HG02798 (cell line): ENCODE data around the gene IRF2BPL.

Experiments
- ATAC-seq: cut with Tn5 transposase; IDR thresholded peaks from one replicate; pipeline ENCODE4 v1.9.1; 2021; ENCODE audit warnings: mild to moderate bottlenecking; ENCODE audit not compliant: unreplicated experiment, poor library complexity

IRF2BPL gene

DNA sequence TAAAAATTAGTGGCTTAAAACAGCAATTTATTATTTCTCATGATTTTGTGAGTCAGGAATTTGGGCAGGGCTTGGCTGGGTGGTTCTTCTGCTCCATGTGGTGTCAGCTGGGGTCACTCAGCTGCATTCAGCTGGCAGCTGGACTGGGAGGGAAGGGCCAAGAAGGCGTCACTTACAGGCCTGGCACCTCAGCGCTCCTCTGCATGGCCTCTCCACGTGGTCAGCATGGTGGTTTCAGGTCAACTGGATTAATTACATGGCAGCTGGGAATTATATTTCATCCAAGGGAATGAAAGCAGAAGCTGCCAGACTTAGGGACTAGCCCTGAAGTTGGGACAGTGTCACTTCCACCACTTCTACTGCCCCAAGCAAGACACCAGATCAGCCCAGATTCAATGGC lies 27.5 kb upstream of the IRF2BPL start:
- ATAC-seq, result no peak

DNA sequence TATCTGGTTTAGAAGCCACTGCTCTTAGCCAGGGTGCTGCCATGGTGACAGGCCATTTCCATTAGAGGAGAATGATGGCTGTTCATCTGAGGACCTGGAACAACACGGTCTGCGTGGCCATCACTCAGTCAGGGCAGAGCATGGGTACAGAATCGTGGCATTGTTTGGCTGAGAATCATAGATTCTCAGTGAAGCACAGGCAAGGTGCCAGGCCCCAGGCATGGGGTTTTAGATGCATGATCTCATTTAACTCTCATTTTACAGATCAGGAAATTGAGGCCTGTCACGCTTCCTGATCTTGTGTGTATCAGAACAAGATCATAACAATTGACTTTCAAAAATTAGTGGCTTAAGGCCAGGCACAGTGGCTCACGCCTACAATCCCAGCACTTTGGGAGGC lies 26.8 kb upstream of the IRF2BPL start:
- ATAC-seq, result no peak

DNA sequence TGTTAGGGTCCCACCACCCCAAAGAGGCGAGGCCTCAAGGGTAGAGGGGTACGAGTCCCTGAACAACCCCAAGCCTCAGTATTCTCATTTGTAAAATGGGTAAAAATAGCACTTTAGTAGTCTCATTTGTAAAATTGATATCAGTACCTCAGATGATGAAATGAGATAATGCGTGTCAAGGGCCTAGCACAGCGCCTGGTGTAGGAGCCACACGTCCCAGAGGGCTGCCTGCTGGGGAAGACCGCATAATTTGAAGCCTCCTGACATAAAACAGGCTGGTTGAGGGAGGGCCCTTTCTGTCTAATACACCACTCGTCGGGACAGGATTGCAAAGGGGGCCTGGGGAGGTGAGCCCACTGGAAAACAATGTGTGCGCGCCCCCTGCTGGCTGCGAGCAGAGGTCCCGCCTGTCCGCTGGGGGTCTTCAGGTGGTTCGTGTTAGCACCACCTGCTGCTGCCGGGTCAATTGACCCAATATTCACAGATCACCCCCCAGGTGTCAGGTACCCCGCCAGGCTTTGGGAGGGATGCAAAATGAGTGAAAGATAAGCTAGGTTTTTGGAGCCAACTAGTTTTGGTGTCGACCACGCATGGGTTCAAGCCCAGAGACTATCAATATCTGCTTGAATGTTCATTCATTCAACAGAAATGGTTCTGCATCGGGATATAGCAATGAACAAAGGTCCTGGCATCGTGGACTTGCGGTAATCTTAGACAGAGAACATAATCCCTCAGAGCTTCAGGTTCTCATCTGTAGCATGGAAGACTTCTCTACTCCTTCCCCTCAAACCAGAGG lies 24.7 kb upstream of the IRF2BPL start:
- no peak for ATAC-seq

GRCh38 chr14:77052281-77053044 lies 24.0 kb upstream of the IRF2BPL start:
- no peak for ATAC-seq

DNA sequence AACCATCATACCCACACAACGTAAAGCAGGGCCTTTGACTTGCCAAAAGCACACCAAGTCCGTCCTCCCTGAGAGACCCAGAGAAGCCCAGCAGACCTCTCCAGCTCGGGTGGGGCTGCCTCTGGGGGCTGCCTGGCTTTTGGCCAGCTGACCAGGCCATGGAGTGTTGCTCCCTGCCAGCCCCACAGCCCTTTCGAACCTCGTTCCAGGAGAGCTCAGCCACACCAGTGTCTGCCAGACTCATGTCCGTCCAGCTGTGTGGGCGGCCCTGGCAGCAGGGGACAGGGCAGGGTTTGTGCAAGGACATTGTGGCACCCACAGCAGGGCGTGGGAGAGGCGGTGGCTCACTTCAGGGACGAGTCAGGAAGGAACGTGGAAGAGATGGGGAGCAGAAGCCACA lies 22.6 kb upstream of the IRF2BPL start:
- ATAC-seq, result no peak

DNA sequence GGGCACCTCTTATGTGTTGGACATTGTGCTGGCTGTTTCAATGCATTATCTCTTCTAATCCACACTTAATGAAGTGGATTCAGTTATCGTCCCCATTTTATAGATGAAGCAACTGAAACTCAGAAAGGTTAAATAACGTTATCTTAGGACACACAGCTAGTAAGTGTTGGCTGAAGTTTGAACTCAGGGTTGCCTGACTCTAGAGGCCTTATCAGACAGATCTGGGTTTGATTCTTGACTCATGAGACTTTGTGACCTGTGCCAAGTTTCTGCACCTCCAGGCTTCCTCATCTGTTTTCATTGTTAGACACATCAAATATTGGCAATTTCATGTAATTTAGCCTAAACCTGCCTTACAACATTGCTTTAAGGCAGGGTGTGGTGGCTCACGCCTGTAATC lies 18.2 kb upstream of the IRF2BPL start:
- ATAC-seq, result no peak

DNA sequence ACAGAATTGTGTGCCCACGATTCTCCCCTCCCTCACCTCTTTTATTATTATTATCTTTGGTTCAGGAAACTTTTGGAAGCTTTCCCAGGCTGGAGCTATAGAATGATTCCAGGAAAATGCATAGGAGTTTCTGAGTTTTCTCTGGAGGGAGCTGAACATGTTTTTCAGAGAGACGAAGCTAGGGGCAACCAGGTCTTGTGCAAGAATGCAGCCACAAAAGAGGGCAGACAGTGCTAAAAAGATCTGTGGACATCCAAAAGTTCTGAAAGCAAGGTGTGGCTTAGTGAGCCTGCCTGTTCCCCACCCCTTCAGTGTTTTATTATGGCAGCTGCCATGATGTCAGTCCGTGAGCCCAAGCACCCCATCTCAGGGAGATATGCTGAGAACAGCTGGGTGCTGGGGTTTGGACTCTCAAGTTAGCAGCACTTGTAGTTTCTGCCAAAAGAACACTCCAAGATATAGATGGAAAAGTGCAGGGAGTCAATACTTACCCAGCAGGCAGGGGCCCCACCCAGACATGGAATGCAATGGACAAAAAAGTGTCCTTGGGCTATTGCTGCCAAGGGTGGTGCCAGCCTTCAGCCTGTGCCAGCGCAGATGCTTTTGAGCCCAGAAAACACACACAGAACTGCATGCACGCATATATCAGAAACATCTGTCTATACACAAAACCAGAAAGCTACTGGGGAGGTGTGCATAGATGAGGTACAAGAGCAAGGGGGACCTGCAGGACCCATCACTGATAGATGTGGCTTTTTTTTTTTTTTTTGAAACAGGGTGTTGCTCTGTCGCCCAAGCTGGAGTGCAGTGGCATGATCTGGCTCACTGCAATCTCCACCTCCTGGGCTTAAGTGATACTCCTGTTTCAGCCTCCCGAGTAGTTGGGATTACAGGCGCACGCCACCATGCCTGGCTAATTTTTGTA lies 17.0 kb upstream of the IRF2BPL start:
- no peak for ATAC-seq

DNA sequence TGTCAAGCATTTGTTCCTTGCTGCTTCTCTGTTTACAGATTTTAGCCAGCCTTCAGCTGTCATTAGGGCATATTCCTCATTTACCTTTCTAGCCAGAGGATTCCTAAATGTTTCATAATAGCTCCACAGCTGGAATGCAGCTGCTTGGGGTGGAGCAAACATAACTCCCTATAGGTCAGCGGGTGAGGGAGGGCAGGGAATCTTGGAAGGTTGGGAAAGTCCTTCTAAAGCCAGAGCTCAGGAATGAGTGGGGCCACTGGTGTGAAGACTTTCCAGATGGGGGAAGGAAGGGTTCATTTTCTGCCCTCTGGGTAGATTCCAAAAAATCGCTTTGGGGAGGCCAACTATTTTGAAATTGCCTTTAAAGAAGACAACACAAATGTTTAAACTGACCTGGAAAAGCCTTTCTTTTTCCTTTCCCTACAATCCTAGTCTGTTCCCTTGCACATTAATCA lies 16.3 kb upstream of the IRF2BPL start:
- ATAC-seq, result no peak

GRCh38 chr14:77043984-77044485 lies 15.5 kb upstream of the IRF2BPL start:
- no peak for ATAC-seq

- no peak for ATAC-seq
Measured at GRCh38 chr14:77043177-77043983, 14.9 kb upstream of the IRF2BPL start.

GRCh38 chr14:77041881-77042545 lies 13.5 kb upstream of the IRF2BPL start:
- no peak for ATAC-seq

DNA sequence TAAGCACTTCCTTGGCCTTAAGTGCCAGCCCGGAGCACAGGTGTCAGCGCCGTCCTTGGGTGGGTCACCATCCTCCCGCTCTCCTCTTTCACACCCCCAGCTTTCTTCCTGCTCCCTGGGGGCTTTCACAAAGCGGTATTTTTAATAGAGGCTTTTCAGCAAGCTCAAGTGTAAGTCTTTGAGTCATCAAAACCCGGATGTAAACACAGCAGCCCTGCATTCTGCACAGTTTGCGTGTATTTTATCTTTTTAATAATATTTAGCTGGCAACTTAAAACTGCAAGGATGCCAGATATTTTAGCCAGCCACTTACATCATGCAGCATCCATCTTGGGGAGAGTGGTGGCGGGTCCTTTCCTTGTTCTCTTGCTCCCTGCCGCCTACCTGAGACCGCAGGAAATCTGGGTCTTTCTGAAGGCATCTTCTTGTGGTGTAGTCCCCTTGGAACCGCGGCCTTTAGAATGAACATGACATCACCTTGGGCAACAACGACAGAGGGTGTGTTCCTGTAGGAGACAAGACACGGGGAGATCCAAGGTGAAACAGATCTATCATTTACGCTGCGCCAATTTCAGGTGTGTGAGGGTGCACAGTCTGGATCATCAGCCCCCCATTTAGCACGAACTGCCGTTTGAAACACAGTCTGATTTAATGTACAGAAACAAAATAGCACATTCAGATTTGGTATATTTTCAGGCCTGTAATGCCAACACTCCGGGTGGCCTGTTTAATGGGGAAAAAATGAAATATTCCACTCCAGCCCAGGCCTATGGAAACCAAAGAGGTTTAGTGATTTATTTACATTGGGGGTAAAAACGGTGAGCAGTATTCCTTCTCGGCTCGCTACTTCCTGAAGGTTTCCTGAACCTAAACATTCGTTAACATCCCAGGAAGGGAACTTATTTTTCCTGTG lies 12.5 kb upstream of the IRF2BPL start:
- ATAC-seq, result peak; percentile 6

DNA sequence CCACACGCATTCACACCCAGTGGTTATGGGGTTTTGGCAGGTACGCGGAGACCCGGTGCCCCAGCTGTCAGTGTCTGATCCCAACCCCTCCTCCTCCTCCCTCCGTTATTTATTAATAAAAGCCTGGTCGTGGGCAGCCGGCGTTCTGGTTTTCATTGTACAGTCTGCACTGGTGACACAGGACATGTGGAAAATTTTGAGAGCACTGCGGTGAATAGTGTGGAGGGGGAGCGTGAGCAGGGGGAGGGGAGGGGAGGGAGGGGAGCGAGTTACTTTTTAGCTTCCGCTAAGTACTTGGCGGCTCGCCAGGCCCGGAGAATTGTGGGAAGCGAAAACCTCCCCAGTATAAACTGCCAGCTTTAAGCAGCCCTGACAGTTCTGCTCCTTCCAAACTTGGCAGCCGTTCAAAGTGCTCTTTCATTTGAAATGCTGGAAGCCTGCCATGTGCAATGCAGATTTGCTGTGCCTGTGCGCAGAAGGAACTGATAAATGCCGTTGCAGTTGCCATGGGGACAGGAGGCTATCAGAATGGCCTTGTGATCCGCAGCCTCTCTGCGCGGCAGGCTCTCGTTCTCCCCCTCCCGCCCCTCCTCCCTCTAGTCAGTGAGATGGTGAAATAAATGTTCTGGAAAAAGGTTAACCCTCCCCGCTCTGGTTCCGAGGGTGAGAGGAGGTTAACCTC lies 11.7 kb upstream of the IRF2BPL start:
- ATAC-seq, result peak; percentile 69

- ATAC-seq, result no peak
Measured at GRCh38 chr14:77039285-77040058, 11.0 kb upstream of the IRF2BPL start.

GRCh38 chr14:77037938-77038568 lies 9.5 kb upstream of the IRF2BPL start:
- ATAC-seq, result no peak

DNA sequence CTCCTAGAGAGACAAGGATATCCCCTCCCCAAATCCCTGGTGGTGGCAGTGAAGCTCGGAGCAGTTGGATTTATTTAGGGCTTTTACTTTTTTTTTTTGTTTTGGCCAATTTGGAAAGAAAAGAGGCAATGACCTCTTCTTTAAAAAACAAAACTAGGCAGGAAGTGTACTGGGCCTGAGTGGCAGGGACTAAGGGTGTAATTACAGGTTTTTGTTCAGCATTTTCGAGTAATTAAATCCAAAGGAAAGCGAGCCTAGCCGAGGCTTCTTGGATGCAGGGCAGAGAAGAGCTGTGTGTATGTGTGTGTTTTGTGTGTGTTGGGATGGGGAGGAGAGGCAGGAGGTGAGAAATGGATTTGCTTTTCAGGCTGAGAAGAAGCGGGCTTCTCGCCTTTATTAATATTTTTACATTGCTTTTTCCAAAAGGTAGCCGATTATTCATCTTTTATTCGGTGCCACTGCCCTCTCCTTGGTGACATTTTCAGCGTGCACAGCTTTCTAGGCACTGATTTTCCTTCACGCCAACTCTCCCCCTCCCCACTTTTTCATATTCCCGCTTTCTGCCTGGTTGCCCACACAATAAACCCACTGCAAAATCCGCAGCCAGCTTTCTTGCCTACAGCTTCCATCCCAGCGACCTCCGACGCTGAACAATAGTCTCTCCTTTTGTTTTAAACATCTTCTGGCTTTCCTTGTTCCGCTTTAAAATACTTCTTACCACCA lies 8.9 kb upstream of the IRF2BPL start:
- no peak for ATAC-seq
